ENCODE data around the gene RHBG.
A peak's percentile ranks its signal among the peaks of the same experiment; 100 is the strongest.

Gene RHBG

GRCh38 chr1:156419854-156420204 lies 50.8 kb downstream of the RHBG start:
- Mint-ChIP-seq H3K27me3 (peaks cover 84% of the 10 kb centered on the region), H3K36me3 (ENCODE audit: low read depth) (no peaks in the 10 kb centered on the region), H3K4me1 (ENCODE audit: low read depth) (peaks cover 26% of the 10 kb centered on the region), H3K27ac (no peak overlapping the region), H3K9me3 (no peaks in the 10 kb centered on the region), H3K4me3 (peak overlapping the region; percentile 80)
- peak; percentile 62 for DNase-seq

GRCh38 chr1:156420205-156421061 lies 51.4 kb downstream of the RHBG start:
- Mint-ChIP-seq H3K36me3 (ENCODE audit: low read depth) (no peaks in the 10 kb centered on the region), H3K4me1 (ENCODE audit: low read depth) (peaks cover 26% of the 10 kb centered on the region), H3K9me3 (no peaks in the 10 kb centered on the region), H3K27me3 (peaks cover 84% of the 10 kb centered on the region), H3K4me3 (peak overlapping the region; percentile 80), H3K27ac (no peak overlapping the region)
- DNase-seq, result peak; percentile 63

GRCh38 chr1:156421062-156421938 lies 52.3 kb downstream of the RHBG start:
- DNase-seq, result peak; percentile 79
- Mint-ChIP-seq H3K4me1 (ENCODE audit: low read depth) (peaks cover 26% of the 10 kb centered on the region), H3K36me3 (ENCODE audit: low read depth) (no peaks in the 10 kb centered on the region), H3K9me3 (no peaks in the 10 kb centered on the region), H3K4me3 (peak overlapping the region; percentile 80), H3K27ac (no peak overlapping the region), H3K27me3 (peaks cover 90% of the 10 kb centered on the region)

- DNase-seq, result no peak
- Mint-ChIP-seq H3K27ac (no peak overlapping the region), H3K4me3 (peak overlapping the region; percentile 58), H3K9me3 (no peaks in the 10 kb centered on the region), H3K4me1 (ENCODE audit: low read depth) (peaks cover 26% of the 10 kb centered on the region), H3K27me3 (peaks cover 91% of the 10 kb centered on the region), H3K36me3 (ENCODE audit: low read depth) (no peaks in the 10 kb centered on the region)
Measured at GRCh38 chr1:156421939-156422601, 53.1 kb downstream of the RHBG start.

- no peak for DNase-seq
- H3K27me3 Mint-ChIP-seq, result peaks cover 92% of the 10 kb centered on the region
- H3K9me3 Mint-ChIP-seq, result no peaks in the 10 kb centered on the region
- no peaks in the 10 kb centered on the region for H3K36me3 Mint-ChIP-seq (ENCODE audit: low read depth)
- no peak overlapping the region for H3K27ac Mint-ChIP-seq
- H3K4me1 Mint-ChIP-seq (ENCODE audit: low read depth), result peaks cover 26% of the 10 kb centered on the region
- H3K4me3 Mint-ChIP-seq, result no peak overlapping the region
Measured at GRCh38 chr1:156422602-156423091, 53.6 kb downstream of the RHBG start.

GRCh38 chr1:156423422-156424352 lies 54.7 kb downstream of the RHBG start:
- DNase-seq, result no peak
- no peaks in the 10 kb centered on the region for H3K36me3 Mint-ChIP-seq (ENCODE audit: low read depth)
- H3K4me3 Mint-ChIP-seq, result no peak overlapping the region

GRCh38 chr1:156424806-156425432 lies 55.9 kb downstream of the RHBG start:
- H3K4me1 Mint-ChIP-seq (ENCODE audit: low read depth), result peaks cover 20% of the 10 kb centered on the region
- no peaks in the 10 kb centered on the region for H3K9me3 Mint-ChIP-seq
- H3K27ac Mint-ChIP-seq, result no peak overlapping the region
- H3K27me3 Mint-ChIP-seq, result peaks cover 93% of the 10 kb centered on the region
- H3K4me3 Mint-ChIP-seq, result no peak overlapping the region
- H3K36me3 Mint-ChIP-seq (ENCODE audit: low read depth), result no peaks in the 10 kb centered on the region
- DNase-seq, result no peak

More at GRCh38 chr1:156423422-156424352, 54.7 kb downstream of the RHBG start:
- Mint-ChIP-seq H3K27me3 (peaks cover 93% of the 10 kb centered on the region), H3K9me3 (no peaks in the 10 kb centered on the region), H3K27ac (no peak overlapping the region), H3K4me1 (ENCODE audit: low read depth) (peaks cover 26% of the 10 kb centered on the region)

GRCh38 chr1:156425943-156426342 lies 56.9 kb downstream of the RHBG start:
- Mint-ChIP-seq H3K9me3 (no peaks in the 10 kb centered on the region), H3K27me3 (peaks cover 93% of the 10 kb centered on the region), H3K4me3 (no peak overlapping the region), H3K36me3 (ENCODE audit: low read depth) (no peaks in the 10 kb centered on the region), H3K4me1 (ENCODE audit: low read depth) (peaks cover 12% of the 10 kb centered on the region), H3K27ac (no peak overlapping the region)
- DNase-seq, result no peak

GRCh38 chr1:156427957-156428356 lies 58.9 kb downstream of the RHBG start:
- no peak for DNase-seq
- Mint-ChIP-seq H3K9me3 (no peaks in the 10 kb centered on the region), H3K27ac (no peak overlapping the region), H3K27me3 (peaks cover 96% of the 10 kb centered on the region), H3K4me1 (ENCODE audit: low read depth) (peaks cover 5% of the 10 kb centered on the region), H3K4me3 (no peak overlapping the region), H3K36me3 (ENCODE audit: low read depth) (no peaks in the 10 kb centered on the region)

- Mint-ChIP-seq H3K27ac (no peak overlapping the region), H3K4me1 (ENCODE audit: low read depth) (peaks cover 13% of the 10 kb centered on the region), H3K4me3 (no peak overlapping the region), H3K36me3 (ENCODE audit: low read depth) (no peaks in the 10 kb centered on the region), H3K27me3 (peaks cover 96% of the 10 kb centered on the region), H3K9me3 (no peaks in the 10 kb centered on the region)
- no peak for DNase-seq
Measured at GRCh38 chr1:156428746-156429288, 59.8 kb downstream of the RHBG start.

- Mint-ChIP-seq H3K36me3 (ENCODE audit: low read depth) (no peaks in the 10 kb centered on the region), H3K27ac (no peak overlapping the region), H3K27me3 (peaks cover 96% of the 10 kb centered on the region), H3K4me1 (ENCODE audit: low read depth) (peaks cover 16% of the 10 kb centered on the region), H3K4me3 (no peak overlapping the region), H3K9me3 (no peaks in the 10 kb centered on the region)
- no peak for DNase-seq
Measured at GRCh38 chr1:156429313-156430060, 60.5 kb downstream of the RHBG start.

GRCh38 chr1:156430303-156430702 lies 61.3 kb downstream of the RHBG start:
- H3K4me3 Mint-ChIP-seq, result no peak overlapping the region
- DNase-seq, result no peak

More at GRCh38 chr1:156430303-156430702, 61.3 kb downstream of the RHBG start:
- Mint-ChIP-seq H3K36me3 (ENCODE audit: low read depth) (no peaks in the 10 kb centered on the region), H3K27ac (no peak overlapping the region), H3K4me1 (ENCODE audit: low read depth) (peaks cover 20% of the 10 kb centered on the region), H3K27me3 (peaks cover 96% of the 10 kb centered on the region), H3K9me3 (no peaks in the 10 kb centered on the region)

Data from activated T-cell treated with anti-CD3 and anti-CD28 coated beads, Interleukin-2, amount 50 U/mL, for 24 hours (primary cell).